GM18907 (cell line): ENCODE results near the gene ELANE.
"Not testable (repeated sequence)": the region's sequence is repeated elsewhere in the genome, so short reads cannot be mapped to it uniquely, and the experiment has no call there.

Experiments
- ATAC-seq: cut with Tn5 transposase; IDR thresholded peaks from one replicate; pipeline ENCODE4 v1.9.1; 2021; ENCODE audit warnings: mild to moderate bottlenecking, moderate library complexity; ENCODE audit not compliant: unreplicated experiment

Gene ELANE

GRCh38 chr19:875265-875879 lies 23.3 kb downstream of the ELANE start:
- no peak for ATAC-seq

GRCh38 chr19:876089-876488 lies 24.0 kb downstream of the ELANE start:
- no peak for ATAC-seq

GRCh38 chr19:876780-877314 lies 24.7 kb downstream of the ELANE start:
- ATAC-seq: no peak

GRCh38 chr19:877992-878660 lies 26.0 kb downstream of the ELANE start:
- ATAC-seq: not testable (repeated sequence)

GRCh38 chr19:878751-879561 lies 26.9 kb downstream of the ELANE start:
- not testable (repeated sequence) for ATAC-seq

- no peak for ATAC-seq
These were observed 27.8 kb downstream of the ELANE start for GRCh38 chr19:879711-880438.

- ATAC-seq: no peak
These were observed 29.4 kb downstream of the ELANE start for GRCh38 chr19:881385-882071.

- no peak for ATAC-seq
These were observed 30.9 kb downstream of the ELANE start for GRCh38 chr19:882871-883497.

- ATAC-seq: no peak
These were observed 31.6 kb downstream of the ELANE start for GRCh38 chr19:883661-884211.

GRCh38 chr19:884420-885211 lies 32.5 kb downstream of the ELANE start:
- no peak for ATAC-seq

GRCh38 chr19:885536-886224 lies 33.6 kb downstream of the ELANE start:
- ATAC-seq: no peak

GRCh38 chr19:887072-887471 lies 35.0 kb downstream of the ELANE start:
- ATAC-seq: no peak

- ATAC-seq: no peak
These were observed 35.5 kb downstream of the ELANE start for GRCh38 chr19:887599-887998.

GRCh38 chr19:888581-889385 lies 36.7 kb downstream of the ELANE start:
- ATAC-seq: no peak

- no peak for ATAC-seq
These were observed 37.7 kb downstream of the ELANE start for GRCh38 chr19:889662-890295.

GRCh38 chr19:890831-891230 lies 38.7 kb downstream of the ELANE start:
- ATAC-seq: no peak
